GM12891 (cell line): ENCODE data around the gene FGF19.

Experiments used
- PAX5 ChIP-seq: IDR thresholded peaks from 2 replicates; pipeline ENCODE4 v1.6.1; 2011; ENCODE audit warnings: low read length, moderate library complexity, mild to moderate bottlenecking; ENCODE audit not compliant: insufficient read depth, severe bottlenecking
- POLR2A ChIP-seq: IDR thresholded peaks from 2 replicates; pipeline ENCODE4 v1.6.1; 2011; ENCODE audit warnings: low read depth, low read length, control low read depth
- POLR2AphosphoS5 ChIP-seq: IDR thresholded peaks from 2 replicates; pipeline ENCODE4 v1.6.1; 2011; ENCODE audit warnings: low read depth, low read length, control low read depth
- POU2F2 ChIP-seq: IDR thresholded peaks from 2 replicates; pipeline ENCODE4 v1.6.1; 2011; ENCODE audit warnings: low read depth, mild to moderate bottlenecking, control low read depth, low read length, moderate library complexity
- TAF1 ChIP-seq: IDR thresholded peaks from 2 replicates; pipeline ENCODE4 v1.6.1; 2011; ENCODE audit warnings: low read depth, low read length, control low read depth

GRCh38 chr11:69697861-69698260 is 6.0 kb downstream of the FGF19 start:
- TF ChIP-seq POLR2AphosphoS5 (no peak), POLR2A (no peak), POU2F2 (no peak), TAF1 (no peak), PAX5 (no peak)
